HG02852 (cell line): ENCODE results near the gene OR2A42.
"Not testable (repeated sequence)": the region's sequence is repeated elsewhere in the genome, so short reads cannot be mapped to it uniquely, and the experiment has no call there.

Source experiments
- ATAC-seq: cut with Tn5 transposase; IDR thresholded peaks from one replicate; pipeline ENCODE4 v1.9.1; 2021; ENCODE audit warnings: mild to moderate bottlenecking, moderate library complexity; ENCODE audit not compliant: unreplicated experiment

The OR2A42 gene, protein sequence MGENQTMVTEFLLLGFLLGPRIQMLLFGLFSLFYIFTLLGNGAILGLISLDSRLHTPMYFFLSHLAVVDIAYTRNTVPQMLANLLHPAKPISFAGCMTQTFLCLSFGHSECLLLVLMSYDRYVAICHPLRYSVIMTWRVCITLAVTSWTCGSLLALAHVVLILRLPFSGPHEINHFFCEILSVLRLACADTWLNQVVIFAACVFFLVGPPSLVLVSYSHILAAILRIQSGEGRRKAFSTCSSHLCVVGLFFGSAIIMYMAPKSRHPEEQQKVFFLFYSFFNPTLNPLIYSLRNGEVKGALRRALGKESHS

GRCh38 chr7:144239365-144239764 lies at the start of gene OR2A42:
Gene OR2A42 (minus strand): TSS chr7:144239605. CDS start chr7:144232843, 6,762 bp downstream.
- not testable (repeated sequence) for ATAC-seq

DNA sequence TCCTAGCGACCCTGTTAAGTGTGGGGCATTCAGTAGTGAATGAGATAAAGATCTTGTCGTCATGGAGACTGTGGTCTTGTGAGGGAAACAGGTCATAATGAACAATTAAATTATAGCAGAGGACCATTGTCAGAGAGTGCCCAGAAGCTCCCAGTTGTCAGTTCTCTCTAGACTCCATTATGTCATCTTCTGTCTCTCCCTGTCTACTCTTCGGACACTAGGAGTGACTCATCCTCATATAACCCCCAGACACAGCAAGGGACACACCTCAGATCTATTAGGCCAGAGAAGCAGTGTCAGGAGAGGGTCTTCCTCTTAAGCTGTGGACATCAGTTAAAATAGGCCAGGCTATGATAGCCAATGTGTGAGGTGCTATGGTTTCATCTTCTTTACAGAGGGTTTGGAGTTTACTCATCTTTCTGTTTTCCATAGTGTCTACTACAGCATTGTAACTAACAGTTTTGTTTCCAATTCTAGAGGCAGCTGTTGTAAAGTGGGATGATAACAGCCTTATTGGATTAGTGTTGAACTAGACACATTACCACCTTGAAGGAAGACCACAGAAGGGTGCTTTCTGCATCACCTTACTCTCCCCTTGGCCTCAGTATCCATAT lies 47.9 kb upstream of the OR2A42 start:
- not testable (repeated sequence) for ATAC-seq

GRCh38 chr7:144283716-144284115 lies 44.3 kb upstream of the OR2A42 start:
- not testable (repeated sequence) for ATAC-seq

GRCh38 chr7:144282490-144282889 lies 43.1 kb upstream of the OR2A42 start:
- ATAC-seq = not testable (repeated sequence)

- ATAC-seq = not testable (repeated sequence)
These were observed 42.6 kb upstream of the OR2A42 start for GRCh38 chr7:144281981-144282380.

DNA sequence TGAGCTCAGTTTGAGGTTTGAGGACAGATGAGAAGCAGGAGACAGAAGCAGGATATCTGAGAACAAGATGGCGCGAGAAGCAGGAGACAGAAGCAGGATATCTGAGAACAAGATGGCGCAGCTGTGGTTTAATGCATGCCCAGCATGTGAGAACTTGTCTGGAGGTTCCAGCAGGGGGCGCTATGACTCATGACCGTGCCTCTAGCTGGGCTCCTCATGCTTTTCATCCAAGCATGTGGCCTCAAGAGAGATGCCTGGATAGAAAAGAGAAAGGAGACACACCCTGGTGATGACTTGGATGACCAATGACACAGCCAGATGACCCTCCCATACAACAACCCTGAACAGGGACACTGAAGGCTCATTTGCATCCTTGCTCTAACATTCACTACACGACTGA lies 40.6 kb upstream of the OR2A42 start:
- not testable (repeated sequence) for ATAC-seq

- ATAC-seq = not testable (repeated sequence)
These were observed 35.9 kb upstream of the OR2A42 start for GRCh38 chr7:144275281-144275680.

- ATAC-seq = not testable (repeated sequence)
These were observed 29.8 kb upstream of the OR2A42 start, which contains the start of gene CTAGE8 for GRCh38 chr7:144269188-144269587. Gene CTAGE8 (minus strand): TSS chr7:144269288. CDS start chr7:144269250, 38 bp downstream.

DNA sequence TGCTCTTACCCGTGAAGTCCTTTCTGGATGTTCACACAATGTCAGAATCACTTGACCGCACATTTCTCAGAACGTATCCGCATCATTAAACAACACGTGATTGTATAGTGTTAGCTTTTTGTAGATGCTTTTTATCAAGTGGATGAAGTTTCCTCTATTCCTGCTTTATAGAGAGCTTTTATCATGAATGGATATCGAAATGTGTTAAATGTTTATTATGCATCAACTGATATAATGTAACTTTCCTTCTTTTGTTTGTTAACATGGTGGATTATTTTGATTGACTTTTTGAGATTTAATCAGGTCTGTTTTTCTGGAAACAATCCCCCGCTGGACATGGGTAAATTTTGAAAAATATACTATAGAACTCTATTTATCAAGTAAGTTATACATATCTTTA lies 25.3 kb upstream of the OR2A42 start, which contains the start of gene OR2A7:
TSS of gene OR2A7 (minus strand) at position 101 of the 400 bp plus-strand sequence. CDS start 5,164 bp downstream, outside the sequence.
- not testable (repeated sequence) for ATAC-seq

GRCh38 chr7:144262128-144262527 lies 22.7 kb upstream of the OR2A42 start:
- ATAC-seq = not testable (repeated sequence)

DNA sequence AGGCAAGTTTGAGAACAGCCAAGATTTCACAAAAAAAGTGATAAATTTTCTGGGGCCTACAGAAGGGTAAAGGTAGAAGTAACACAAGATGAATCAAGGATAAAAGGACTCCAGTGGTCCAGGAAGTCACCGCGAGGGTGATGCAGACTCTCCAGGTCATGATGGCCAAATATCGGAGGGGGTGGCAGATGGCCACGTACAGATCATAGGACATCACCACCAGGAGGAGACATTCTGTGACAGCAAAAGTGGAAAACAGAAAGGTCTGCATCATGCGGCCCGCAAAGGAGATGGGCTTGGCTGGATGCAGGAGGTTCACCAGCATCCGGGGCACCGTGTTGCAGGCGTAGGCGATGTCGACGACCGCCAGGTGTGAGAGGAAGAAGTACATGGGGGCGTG lies 19.7 kb upstream of the OR2A42 start:
- not testable (repeated sequence) for ATAC-seq

DNA sequence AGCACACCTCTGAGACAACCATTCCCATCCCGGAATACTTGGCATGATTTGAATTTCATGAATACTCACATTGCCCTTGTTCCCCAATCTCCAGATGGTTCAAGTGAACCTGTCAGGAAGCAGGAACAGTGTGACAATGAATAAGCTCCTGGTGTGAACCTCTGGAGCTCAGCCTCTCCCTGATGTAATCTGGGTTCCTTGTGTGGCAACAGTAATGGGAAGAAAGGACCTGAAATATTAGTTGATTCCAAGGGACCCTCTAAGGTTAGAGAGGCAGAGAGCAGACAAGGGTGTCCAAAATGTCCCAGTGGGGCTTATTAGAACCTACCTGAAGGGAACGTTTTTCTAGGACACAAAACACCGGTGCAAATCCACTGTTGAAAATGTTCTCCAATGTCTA lies 16.7 kb upstream of the OR2A42 start:
- no peak for ATAC-seq

DNA sequence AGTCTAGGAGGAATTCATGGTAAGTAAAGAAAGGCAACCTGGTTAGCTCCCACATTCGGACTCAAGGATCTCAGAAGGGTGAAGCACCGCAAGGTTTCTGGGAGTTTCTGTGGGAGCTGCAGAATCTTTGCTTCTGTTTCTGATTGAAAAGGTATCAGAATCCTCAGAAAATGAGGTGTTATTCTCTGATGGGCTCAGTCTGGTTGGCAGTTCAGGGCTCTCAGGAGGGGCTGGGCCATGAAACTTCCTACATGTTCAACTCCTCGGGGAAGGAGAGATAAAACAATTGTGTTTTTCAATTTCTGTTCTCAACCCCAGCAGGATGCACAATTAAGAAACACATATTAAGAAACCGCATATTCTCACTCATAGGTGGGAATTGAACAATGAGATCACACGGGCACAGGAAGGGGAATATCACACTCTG lies 16.1 kb upstream of the OR2A42 start:
- ATAC-seq = no peak

GRCh38 chr7:144252307-144252706 lies 12.9 kb upstream of the OR2A42 start:
- not testable (repeated sequence) for ATAC-seq

DNA sequence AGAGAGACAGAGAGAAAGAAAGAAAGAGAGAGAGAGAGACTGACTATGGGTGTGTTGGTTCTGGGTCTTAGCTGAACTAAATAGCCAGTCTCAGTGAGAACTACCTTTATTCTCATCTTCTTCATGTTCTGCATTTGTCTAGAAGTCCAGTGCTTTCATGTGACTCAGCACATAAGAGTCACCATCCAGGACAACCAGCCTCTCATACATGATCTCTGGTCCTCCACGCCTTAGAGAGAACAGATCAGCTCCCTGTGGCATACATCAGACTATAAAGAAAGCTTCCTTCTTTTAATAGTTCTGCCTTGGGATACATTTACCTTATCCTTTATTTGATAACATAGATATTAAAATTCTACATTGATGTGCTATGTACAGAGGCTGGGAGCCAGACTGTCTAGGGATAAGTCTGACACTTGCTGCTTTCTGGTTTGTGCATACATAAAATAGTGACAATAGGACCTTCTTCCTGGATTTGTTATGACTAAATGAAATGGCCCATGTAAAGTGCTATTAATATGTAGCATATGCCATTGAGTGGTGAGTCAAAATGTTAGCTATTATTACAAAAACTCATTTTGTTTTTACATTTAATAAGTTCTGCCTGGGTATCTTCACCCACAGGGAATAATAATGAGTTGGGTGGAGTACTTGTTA lies 8.4 kb upstream of the OR2A42 start:
- ATAC-seq = not testable (repeated sequence)

DNA sequence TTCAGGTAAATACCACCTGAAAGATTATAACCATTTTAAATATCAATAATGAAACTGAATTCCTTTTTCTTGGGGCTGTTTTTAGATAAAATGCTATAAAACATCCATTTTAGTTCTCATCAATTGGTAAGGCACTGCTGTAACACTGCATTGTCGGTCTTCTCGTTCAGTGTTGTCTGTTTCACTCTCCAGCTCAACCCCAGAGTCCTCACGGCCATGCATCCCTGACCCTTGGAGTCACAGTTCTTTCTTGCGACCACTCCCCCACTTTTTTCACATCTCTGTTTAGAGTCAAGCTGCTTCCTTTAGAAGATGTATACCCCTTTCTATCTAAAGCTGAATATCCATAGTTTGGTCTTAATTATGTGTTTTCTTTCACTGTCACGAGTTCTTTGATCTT lies 7.6 kb upstream of the OR2A42 start:
- ATAC-seq = not testable (repeated sequence)

- ATAC-seq = not testable (repeated sequence)
These were observed 6.0 kb upstream of the OR2A42 start for GRCh38 chr7:144245372-144245771.

- ATAC-seq = not testable (repeated sequence)
These were observed 799 bp downstream of the OR2A42 start for GRCh38 chr7:144238530-144239082.

- ATAC-seq = not testable (repeated sequence)
These were observed 6.4 kb downstream of the OR2A42 start for GRCh38 chr7:144233039-144233438.

- not testable (repeated sequence) for ATAC-seq
These were observed 8.4 kb downstream of the OR2A42 start for GRCh38 chr7:144231027-144231426.

- ATAC-seq = not testable (repeated sequence)
These were observed 10.6 kb downstream of the OR2A42 start for GRCh38 chr7:144228810-144229209.
